Measurements from ENCODE around the gene BNIPL. TPM values are rescaled to one million over a fixed set of nuclear protein-coding genes. Genes with fewer than 3 reads are reported as not detected.
A peak's percentile ranks its signal among the peaks of the same experiment; 100 is the strongest.

The BNIPL gene
- total and polyA plus RNA-seq, 2 of the 13 experiments (the other 11 are each of a cell fraction or from before 2014, with no cell fraction given), result 0.40 to 1.1 TPM

DNA sequence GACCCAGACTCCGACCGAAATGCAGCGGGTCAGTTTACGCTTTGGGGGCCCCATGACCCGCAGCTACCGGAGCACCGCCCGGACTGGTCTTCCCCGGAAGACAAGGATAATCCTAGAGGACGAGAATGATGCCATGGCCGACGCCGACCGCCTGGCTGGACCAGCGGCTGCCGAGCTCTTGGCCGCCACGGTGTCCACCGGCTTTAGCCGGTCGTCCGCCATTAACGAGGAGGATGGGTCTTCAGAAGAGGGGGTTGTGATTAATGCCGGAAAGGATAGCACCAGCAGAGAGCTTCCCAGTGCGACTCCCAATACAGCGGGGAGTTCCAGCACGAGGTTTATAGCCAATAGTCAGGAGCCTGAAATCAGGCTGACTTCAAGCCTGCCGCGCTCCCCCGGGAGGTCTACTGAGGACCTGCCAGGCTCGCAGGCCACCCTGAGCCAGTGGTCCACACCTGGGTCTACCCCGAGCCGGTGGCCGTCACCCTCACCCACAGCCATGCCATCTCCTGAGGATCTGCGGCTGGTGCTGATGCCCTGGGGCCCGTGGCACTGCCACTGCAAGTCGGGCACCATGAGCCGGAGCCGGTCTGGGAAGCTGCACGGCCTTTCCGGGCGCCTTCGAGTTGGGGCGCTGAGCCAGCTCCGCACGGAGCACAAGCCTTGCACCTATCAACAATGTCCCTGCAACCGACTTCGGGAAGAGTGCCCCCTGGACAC lies 11.7 kb downstream of the BNIPL start (continued):
- TF ChIP-seq, protein P1, sequence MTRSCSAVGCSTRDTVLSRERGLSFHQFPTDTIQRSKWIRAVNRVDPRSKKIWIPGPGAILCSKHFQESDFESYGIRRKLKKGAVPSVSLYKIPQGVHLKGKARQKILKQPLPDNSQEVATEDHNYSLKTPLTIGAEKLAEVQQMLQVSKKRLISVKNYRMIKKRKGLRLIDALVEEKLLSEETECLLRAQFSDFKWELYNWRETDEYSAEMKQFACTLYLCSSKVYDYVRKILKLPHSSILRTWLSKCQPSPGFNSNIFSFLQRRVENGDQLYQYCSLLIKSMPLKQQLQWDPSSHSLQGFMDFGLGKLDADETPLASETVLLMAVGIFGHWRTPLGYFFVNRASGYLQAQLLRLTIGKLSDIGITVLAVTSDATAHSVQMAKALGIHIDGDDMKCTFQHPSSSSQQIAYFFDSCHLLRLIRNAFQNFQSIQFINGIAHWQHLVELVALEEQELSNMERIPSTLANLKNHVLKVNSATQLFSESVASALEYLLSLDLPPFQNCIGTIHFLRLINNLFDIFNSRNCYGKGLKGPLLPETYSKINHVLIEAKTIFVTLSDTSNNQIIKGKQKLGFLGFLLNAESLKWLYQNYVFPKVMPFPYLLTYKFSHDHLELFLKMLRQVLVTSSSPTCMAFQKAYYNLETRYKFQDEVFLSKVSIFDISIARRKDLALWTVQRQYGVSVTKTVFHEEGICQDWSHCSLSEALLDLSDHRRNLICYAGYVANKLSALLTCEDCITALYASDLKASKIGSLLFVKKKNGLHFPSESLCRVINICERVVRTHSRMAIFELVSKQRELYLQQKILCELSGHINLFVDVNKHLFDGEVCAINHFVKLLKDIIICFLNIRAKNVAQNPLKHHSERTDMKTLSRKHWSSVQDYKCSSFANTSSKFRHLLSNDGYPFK (CRISPR knock-in tag; IDR thresholded peaks at IDR 0.05; ENCODE audit: borderline replicate concordance), result peak; percentile 83; the same call in 1 of the 2 replicates
- TF ChIP-seq, protein P2, sequence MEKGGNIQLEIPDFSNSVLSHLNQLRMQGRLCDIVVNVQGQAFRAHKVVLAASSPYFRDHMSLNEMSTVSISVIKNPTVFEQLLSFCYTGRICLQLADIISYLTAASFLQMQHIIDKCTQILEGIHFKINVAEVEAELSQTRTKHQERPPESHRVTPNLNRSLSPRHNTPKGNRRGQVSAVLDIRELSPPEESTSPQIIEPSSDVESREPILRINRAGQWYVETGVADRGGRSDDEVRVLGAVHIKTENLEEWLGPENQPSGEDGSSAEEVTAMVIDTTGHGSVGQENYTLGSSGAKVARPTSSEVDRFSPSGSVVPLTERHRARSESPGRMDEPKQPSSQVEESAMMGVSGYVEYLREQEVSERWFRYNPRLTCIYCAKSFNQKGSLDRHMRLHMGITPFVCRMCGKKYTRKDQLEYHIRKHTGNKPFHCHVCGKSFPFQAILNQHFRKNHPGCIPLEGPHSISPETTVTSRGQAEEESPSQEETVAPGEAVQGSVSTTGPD (CRISPR knock-in tag; IDR thresholded peaks at IDR 0.05), result 0 out of 2 replicates have a peak, but pooled peaks have one; percentile 18
- no peak; the same call in 1 of the 2 replicates for TF ChIP-seq NAIF1 (CRISPR knock-in tag; IDR thresholded peaks at IDR 0.05; ENCODE audit: borderline replicate concordance)
- 0 out of 2 replicates have a peak, but pooled peaks have one; percentile 31 for TF ChIP-seq MXD4 (CRISPR knock-in tag; IDR thresholded peaks at IDR 0.05)
- TF ChIP-seq REL (CRISPR knock-in tag; conservative IDR thresholded peaks at IDR 0.05), result no peak
- TF ChIP-seq ZSCAN29 (CRISPR knock-in tag; conservative IDR thresholded peaks at IDR 0.05), result peak; percentile 66; the same call in 1 of the 2 replicates
- TF ChIP-seq, protein P3, sequence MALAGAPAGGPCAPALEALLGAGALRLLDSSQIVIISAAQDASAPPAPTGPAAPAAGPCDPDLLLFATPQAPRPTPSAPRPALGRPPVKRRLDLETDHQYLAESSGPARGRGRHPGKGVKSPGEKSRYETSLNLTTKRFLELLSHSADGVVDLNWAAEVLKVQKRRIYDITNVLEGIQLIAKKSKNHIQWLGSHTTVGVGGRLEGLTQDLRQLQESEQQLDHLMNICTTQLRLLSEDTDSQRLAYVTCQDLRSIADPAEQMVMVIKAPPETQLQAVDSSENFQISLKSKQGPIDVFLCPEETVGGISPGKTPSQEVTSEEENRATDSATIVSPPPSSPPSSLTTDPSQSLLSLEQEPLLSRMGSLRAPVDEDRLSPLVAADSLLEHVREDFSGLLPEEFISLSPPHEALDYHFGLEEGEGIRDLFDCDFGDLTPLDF (CRISPR knock-in tag; IDR thresholded peaks at IDR 0.05), result 0 out of 2 replicates have a peak, but pooled peaks have one; percentile 21
- no peak for TF ChIP-seq PPARG (CRISPR knock-in tag; conservative IDR thresholded peaks at IDR 0.05)
- TF ChIP-seq TSC22D2 (CRISPR knock-in tag; IDR thresholded peaks at IDR 0.05; ENCODE audit: borderline replicate concordance), result no peak
- no peak for TF ChIP-seq ZNF343 (CRISPR knock-in tag; IDR thresholded peaks at IDR 0.05)
- TF ChIP-seq ZNF20 (CRISPR knock-in tag; IDR thresholded peaks at IDR 0.05), result 0 out of 2 replicates have a peak, but pooled peaks have one; percentile 49
- TF ChIP-seq BORCS8-MEF2B (CRISPR knock-in tag; IDR thresholded peaks at IDR 0.05), result peak; percentile 81
- TF ChIP-seq NCOA5 (CRISPR knock-in tag; IDR thresholded peaks at IDR 0.05), result no peak
- TF ChIP-seq ZNF839 (CRISPR knock-in tag; IDR thresholded peaks at IDR 0.05; ENCODE audit: borderline replicate concordance), result peak; percentile 4; the same call in 1 of the 2 replicates
- peak; percentile 80 for TF ChIP-seq AGO2 (optimal IDR thresholded peaks at IDR 0.05; ENCODE audit: low read depth, low read length)
- no peak for TF ChIP-seq GTF2F1 (IDR thresholded peaks at IDR 0.05; ENCODE audit: low read length)
- TF ChIP-seq ARHGAP35 (CRISPR knock-in tag; IDR thresholded peaks at IDR 0.05; ENCODE audit: borderline replicate concordance), result no peak
- TF ChIP-seq ATF7 (IDR thresholded peaks at IDR 0.05), result no peak
- 0 out of 2 replicates have a peak, but pooled peaks have one; percentile 13 for TF ChIP-seq ATF7 (CRISPR knock-in tag; IDR thresholded peaks at IDR 0.05)
- TF ChIP-seq, protein P4, sequence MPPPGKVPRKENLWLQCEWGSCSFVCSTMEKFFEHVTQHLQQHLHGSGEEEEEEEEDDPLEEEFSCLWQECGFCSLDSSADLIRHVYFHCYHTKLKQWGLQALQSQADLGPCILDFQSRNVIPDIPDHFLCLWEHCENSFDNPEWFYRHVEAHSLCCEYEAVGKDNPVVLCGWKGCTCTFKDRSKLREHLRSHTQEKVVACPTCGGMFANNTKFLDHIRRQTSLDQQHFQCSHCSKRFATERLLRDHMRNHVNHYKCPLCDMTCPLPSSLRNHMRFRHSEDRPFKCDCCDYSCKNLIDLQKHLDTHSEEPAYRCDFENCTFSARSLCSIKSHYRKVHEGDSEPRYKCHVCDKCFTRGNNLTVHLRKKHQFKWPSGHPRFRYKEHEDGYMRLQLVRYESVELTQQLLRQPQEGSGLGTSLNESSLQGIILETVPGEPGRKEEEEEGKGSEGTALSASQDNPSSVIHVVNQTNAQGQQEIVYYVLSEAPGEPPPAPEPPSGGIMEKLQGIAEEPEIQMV (CRISPR knock-in tag; IDR thresholded peaks at IDR 0.05; ENCODE audit: low read depth), result 0 out of 2 replicates have a peak, but pooled peaks have one; percentile 19
- no peak for TF ChIP-seq ZBTB1 (CRISPR knock-in tag; IDR thresholded peaks at IDR 0.05; ENCODE audit: borderline replicate concordance)
- no peak for TF ChIP-seq BRCA1 (CRISPR knock-in tag; IDR thresholded peaks at IDR 0.05)
- no peak for TF ChIP-seq TGIF2 (CRISPR knock-in tag; IDR thresholded peaks at IDR 0.05)
